ENCODE measurements around the gene PBX2.
A peak's percentile ranks its signal among the peaks of the same experiment; 100 is the strongest.
"Not testable (repeated sequence)": the region's sequence is repeated elsewhere in the genome, so short reads cannot be mapped to it uniquely, and the experiment has no call there.

The PBX2 gene

GRCh38 chr6:32190054-32190851 is at the start of gene PBX2:
Gene PBX2 (minus strand): TSS chr6:32190202. CDS start chr6:32189915, 287 bp downstream.
- DNase-seq: peak; percentile 93

- no peak for DNase-seq
Measured at GRCh38 chr6:32239462-32239861, 49.5 kb upstream of the PBX2 start.

- no peak for DNase-seq
Measured at GRCh38 chr6:32234934-32235333, 44.9 kb upstream of the PBX2 start.

DNA sequence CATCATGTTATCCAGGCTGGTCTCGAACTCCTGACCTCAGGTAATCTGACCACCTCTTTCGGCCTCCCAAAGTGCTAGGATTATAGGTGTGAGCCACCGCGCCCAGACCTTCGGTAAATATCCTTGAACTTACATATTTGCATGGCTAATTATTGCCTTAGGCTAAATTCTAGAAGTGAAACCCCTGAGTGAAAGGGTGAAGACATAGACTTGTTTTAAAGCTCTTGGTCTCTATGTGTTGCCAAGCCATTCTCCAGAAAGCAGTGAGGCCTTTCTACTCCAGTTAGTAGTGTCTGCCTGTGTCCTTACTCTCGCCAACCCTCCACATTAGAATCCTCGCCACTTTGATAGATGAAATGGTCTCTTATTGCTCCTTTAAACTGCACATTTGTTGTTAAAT is 36.4 kb upstream of the PBX2 start:
- DNase-seq: no peak

DNA sequence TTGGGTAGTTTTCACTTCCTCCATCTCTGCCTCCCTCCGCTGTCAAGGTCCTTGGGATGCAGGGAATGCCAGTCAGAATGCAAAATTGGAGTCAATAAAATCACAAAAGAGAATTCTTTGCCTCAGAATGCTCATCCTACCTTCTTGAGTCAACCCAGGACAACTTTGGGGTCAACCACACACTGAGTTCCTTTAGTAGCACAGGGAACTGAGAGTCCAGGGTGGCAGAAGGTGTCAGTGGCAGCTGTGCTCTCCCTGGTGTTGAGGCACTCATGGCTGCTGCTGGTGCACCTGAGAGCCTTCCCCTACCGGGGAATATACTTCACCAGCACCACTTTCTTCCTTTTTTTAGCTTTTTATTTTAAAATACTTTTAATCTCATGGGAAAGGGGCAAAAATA is 34.7 kb upstream of the PBX2 start:
- DNase-seq: no peak

DNA sequence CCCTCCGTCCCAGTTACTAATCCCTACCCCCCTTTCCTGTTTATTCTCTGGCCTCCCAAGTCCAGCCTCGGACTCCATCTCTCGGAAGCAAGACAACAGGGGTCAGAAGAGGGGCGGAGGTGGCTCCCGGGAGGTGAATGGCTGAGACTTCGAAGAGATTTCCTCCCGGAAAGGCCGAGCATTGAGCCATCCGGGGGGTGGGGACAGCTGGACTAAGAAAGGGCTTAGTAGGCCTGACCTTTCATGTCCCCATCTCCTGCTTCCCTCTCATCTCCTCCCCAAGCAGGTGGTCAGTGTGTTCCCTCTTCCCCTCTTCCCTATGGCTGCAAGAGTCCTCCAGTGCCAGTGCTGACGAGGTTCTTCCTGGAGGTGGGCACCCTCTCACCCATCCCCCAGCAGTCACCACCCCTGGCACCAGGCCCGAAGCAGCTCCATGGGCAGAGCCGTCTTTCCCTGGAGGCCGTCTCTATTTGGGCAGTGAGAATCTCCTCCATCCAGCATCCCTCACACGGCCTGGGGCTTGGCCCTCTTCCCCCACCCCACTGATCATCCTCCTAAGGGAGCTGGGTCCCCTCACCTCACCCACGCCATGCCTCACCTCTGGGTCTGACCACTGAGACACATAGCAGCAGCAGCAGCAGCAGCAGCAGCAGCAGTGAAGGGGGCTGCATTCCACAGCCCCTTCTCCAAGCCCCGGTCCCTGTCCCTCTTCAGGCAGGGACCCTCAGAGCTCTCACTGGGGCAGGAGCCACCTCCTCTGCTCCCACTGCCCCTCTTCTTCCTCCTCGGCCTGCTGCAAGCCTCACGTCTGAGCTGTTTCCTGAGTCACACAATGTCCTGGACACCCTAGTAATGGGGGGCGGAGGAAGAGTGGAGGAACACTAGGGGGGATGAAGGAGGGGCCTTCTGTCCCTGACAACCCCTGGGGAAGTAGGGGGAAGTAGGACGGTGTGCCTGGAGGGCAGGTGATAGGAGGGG is 33.5 kb upstream of the PBX2 start, which contains the start of gene NOTCH4:
Gene NOTCH4 (minus strand): TSS at position 810 of the 978 bp plus-strand sequence. CDS start 139 bp downstream, at position 671.
- no peak for DNase-seq

GRCh38 chr6:32222333-32223230 is 32.6 kb upstream of the PBX2 start:
- DNase-seq: no peak

DNA sequence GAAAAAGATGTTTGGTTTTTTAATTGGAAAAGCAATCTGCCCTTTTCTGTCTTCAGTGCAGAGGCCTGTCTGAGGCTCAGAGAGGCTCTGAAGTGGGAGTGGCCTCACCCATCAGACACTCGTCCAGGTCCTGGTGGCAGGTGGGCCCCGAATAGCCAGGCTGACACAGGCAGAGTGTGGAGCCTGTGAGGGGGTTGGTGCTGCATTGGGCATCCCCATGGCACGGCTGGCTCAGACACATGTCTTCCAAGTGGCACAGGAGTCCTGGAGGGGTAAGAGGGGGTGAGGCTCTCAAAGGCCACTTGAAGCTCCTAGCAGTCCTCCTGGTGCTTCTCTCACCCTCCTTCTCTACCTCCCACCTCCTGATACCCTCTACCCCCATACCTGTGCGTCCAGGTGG is 30.0 kb upstream of the PBX2 start:
- DNase-seq: no peak

- DNase-seq: no peak
Measured at GRCh38 chr6:32218167-32218566, 28.2 kb upstream of the PBX2 start.

DNA sequence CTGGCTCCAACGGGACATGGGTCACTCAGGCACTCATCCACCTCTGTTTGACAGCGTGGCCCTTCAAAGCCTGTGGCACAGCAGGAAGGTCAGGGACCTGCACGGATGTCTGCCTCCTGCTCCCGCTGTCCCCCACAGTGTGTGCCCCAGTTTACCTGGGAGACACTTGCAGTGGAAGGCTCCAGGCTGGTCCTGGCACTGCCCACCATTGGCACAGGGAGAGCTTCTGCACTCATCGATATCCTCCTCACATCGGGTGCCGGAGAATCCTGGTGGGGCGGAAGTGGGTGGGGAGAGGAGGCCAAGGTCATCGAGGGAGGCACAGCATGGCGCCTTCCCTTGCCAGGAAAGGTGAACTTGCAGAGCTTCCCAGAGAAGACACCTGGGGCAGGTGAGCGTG is 27.0 kb upstream of the PBX2 start:
- no peak for DNase-seq

DNA sequence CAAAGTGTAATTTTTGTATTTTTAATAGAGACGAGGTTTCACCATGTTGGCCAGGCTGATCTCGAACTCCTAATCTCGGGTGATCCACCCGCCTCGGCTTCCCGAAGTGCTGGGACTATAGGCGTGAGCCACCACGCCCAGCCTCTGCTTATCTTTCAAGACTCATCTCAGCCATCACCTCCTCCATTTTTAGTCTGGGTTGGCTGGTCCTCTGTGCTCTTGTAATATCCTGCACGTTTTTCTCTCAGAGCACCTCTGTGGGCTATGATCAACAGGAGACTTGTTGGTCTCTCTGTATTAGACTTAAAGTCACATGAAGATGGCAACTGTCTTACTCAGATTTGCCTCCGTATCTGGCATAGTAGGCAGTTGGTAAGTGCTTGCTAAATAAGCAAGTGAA is 26.3 kb upstream of the PBX2 start:
- DNase-seq: no peak

DNA sequence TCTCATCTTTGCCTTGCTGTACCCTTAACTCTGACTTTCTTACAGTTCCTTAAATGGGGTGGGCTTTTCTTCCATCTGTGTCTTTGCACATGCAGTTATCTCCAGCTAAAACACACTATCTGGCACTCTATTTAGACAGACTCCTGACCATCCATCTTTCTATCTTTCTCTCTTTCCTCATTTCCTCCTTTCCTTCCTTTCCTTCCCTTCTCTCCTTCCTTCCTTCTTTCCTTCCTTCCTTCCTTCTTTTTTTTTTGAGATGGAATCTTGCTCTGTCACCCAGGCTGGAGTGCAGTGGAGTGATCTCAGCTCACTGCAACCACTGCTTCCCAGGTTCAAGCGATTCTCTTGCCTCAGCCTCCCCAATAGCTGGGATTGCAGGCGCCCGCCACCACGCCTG is 25.6 kb upstream of the PBX2 start:
- DNase-seq: no peak

GRCh38 chr6:32214126-32214525 is 24.1 kb upstream of the PBX2 start:
- DNase-seq: no peak

DNA sequence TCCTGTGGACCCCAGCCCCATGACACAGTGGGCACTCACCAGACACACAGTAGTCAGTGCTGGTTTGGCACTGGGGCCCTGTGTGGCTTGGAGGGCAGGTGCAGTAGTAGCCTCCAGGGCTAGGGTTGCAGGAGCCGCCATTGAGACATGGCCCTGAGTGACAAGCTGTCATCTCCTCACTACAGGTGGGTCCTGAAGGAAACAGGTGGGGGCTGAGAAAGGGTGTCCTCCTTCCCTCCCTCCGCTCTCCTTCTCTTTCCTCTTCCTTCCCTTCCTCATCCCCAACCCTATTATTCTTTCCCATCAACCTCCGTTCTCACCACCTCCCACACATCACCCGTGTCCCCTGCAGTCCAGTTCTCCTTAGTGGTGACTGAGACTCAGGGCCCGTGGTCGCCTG is 23.6 kb upstream of the PBX2 start:
- no peak for DNase-seq

DNA sequence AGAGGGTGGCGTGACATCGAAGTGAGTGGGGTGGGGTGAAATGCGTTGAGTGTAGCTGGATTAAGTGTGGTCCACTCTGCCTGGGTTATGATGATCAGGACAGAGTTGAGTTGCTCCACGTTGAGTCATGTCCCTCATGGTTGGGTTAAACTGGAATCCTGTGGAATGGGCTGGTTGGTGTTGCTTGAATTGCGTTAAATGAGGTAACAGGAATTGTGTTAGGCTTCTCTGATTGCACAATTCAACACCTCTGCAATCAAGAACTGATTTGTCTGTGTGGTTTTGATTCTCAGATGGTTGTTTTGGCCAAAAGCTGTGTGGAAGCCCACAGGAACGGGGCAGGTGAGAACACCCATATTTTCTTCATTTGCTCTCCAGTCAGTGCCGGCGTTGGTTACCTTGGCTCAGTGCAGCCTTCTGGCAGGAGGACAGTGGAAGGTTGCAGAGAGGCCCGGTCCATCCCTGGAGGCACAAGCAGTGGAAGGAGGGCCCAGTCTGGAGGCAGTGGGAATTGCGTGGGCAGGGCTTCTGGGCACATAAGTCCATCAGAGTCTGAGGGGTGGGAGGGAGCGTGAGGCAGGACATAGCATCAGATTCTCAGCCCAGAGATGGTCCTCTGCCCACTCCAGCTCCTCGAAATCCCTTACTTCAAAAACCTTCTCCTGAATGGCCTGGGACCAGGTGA is 22.2 kb upstream of the PBX2 start:
- no peak for DNase-seq

DNA sequence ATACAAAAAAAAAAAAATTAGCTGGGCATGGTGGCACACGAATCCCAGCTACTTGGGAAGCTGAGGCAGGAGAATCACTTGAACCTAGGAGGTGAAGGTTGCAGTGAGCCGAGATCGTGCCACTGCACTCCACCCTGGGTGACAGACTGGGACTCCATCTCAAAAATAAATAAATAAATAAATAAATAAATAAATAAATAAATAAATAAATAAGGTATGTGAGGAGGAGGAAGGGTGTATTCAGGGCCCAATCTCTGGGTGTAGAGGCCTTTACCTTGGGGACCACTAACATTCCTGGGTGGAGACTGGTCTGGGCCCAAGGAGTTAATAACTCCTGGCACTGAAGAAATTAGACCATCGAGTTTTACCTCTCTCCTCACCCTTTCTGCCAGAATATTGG is 21.4 kb upstream of the PBX2 start:
- not testable (repeated sequence) for DNase-seq

DNA sequence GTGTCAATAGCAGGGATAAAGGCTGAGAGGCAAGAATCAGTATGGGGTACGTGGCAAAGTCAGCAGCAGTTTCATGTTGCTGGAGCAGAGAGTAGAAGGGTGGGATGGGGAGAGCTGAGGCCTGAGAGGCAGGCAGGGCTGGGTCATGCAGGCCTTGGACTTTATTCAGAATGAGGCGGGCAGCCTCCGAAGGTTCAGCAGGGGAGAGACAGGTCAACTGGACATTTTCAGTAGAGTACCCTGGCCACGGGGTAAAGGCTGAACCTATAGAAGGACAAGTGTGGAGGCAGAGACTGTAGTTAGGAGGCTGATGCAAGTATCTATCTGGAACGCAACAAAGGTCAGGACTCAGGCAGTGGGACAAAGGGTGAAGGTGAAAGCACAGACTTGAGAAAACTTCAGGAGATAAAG is 20.2 kb upstream of the PBX2 start:
- no peak for DNase-seq

- DNase-seq: no peak
Measured at GRCh38 chr6:32208996-32209395, 19.0 kb upstream of the PBX2 start.

GRCh38 chr6:32204268-32204715 is 14.3 kb upstream of the PBX2 start:
- DNase-seq: no peak

GRCh38 chr6:32203426-32204267 is 13.6 kb upstream of the PBX2 start:
- DNase-seq: no peak

DNA sequence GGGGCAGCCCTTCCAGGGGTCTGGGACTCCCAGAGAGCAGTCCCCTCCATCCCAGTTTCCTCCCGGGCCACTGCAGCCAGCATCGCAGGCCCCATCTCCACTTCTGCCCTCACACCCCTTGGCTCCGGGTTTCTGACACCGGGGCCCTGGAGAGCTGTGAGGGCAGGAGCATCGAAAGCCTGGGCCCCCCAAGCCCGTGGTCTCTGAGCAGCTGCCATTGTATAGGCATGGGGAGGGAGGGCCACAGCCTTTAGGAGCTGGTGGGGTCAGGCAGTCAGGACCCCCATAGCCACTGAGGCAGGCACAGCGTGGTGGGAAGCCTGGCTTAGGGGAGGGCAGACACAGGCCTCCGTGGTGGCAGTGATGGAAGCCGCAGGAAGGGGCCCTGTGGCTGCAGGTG is 12.2 kb upstream of the PBX2 start:
- DNase-seq: no peak
